Natural killer cell treated with Interleukin-12 subunit alpha and Interleukin-12 subunit beta and Interleukin-15 and Interleukin-18, amount 100 ng/mL, for 72 hours (primary cell): ENCODE data around the gene SULT2B1. TPM values are rescaled to one million over a fixed set of nuclear protein-coding genes. Genes with fewer than 3 reads are reported as not detected.
A peak's percentile ranks its signal among the peaks of the same experiment; 100 is the strongest.

ENCODE experiments used
- ATAC-seq, 2 donors: fragments of 150-1000 bp; cut with Tn5 transposase in 1 of 2; sonication (Bioruptor Pico), chemical (Tn5 transposase) in 1 of 2; 2 replicates each; pipeline ENCODE4 v1.10.0; 2021
- DNase-seq: peaks from one replicate; pipeline ENCODE4 v3.0.0; 2022; ENCODE audit warnings: low spot score
- H3K27ac Mint-ChIP-seq, 2 donors: 1 replicate in 1 of 2; 2 replicates in 1 of 2; pipeline ENCODE4 v1.8.0; 2022; ENCODE audit warnings: mixed read lengths in 2 of 2, mild to moderate bottlenecking in 1 of 2, moderate library complexity in 1 of 2
- H3K27me3 Mint-ChIP-seq, 2 donors: 1 replicate in 1 of 2; 2 replicates in 1 of 2; pipeline ENCODE4 v1.8.0; 2022; ENCODE audit warnings: mixed read lengths in 2 of 2
- H3K36me3 Mint-ChIP-seq: one replicate; pipeline ENCODE4 v1.8.0; 2022; ENCODE audit warnings: mixed read lengths
- H3K4me1 Mint-ChIP-seq, 2 donors: 1 replicate in 1 of 2; 2 replicates in 1 of 2; pipeline ENCODE4 v1.8.0; 2022; ENCODE audit warnings: low read depth in 2 of 2, mixed read lengths in 2 of 2, mild to moderate bottlenecking in 1 of 2
- H3K4me3 Mint-ChIP-seq: one replicate; pipeline ENCODE4 v1.8.0; 2022; ENCODE audit warnings: mixed read lengths
- H3K9me3 Mint-ChIP-seq: 2 replicates; pipeline ENCODE4 v1.8.0; 2022; ENCODE audit warnings: mixed read lengths
- total RNA-seq, 2 donors: library from RNA; stranded (reverse); gene quantifications; one replicate each; pipeline ENCODE4 v1.2.3, GENCODE V29; 2022

The SULT2B1 gene
- total RNA-seq, 2 donors from 2014 or later = not detected

- Mint-ChIP-seq H3K27ac (no peak overlapping the region), H3K4me3 (no peak overlapping the region), H3K27me3 (no peaks in the 10 kb centered on the region), H3K36me3 (no peaks in the 10 kb centered on the region), H3K4me1 (no peaks in the 10 kb centered on the region), H3K9me3 (no peaks in the 10 kb centered on the region)
- DNase-seq (no peak), ATAC-seq (no peak)
These were observed 12.4 kb upstream of the SULT2B1 start for GRCh38 chr19:48539503-48540096.

DNA sequence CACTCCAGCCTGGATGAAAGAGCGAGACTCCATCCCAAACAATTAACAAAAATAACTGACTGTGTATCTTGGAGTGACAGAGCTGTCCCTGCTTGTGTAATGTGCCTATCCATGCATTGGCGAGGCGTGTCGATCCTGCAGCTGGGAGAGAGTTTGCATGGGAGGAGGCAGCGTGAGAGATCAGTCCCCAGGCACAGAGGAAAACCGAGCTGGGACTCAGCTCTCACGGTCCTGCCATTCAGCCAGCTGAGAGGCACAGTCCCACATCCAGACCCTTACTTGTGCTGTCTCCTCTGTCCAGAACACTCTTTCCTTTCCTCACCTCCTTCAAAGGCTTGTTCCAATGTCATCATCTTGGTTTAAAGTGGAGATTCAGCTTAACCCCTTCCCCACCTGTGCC is 11.9 kb upstream of the SULT2B1 start:
- Mint-ChIP-seq H3K27me3 (no peaks in the 10 kb centered on the region), H3K27ac (no peak overlapping the region), H3K36me3 (no peaks in the 10 kb centered on the region), H3K9me3 (no peaks in the 10 kb centered on the region), H3K4me3 (no peak overlapping the region), H3K4me1 (no peaks in the 10 kb centered on the region)
- DNase-seq (no peak), ATAC-seq (no peak)

DNA sequence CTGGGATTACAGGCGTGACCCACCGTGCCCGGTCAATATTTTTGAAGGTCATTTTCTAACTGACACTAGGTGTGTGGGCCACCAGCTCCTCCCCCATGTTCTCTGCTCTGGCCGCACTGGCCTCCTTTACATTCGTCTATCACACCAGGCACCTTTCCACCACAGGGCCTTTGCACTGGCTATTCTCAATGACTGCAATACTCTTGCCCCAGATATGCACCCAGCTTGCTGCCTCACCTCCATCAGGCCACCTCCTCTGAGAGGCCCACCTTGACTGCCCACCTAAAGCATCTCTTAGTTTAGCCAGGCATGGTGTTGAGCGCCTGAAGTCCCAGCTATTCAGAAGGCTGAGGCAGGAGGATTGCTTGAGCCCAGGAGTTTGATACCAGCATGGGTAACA is 10.2 kb upstream of the SULT2B1 start:
- Mint-ChIP-seq H3K27ac (no peak overlapping the region), H3K4me1 (no peaks in the 10 kb centered on the region), H3K27me3 (no peaks in the 10 kb centered on the region), H3K4me3 (no peak overlapping the region), H3K9me3 (no peaks in the 10 kb centered on the region), H3K36me3 (no peaks in the 10 kb centered on the region)
- ATAC-seq (no peak), DNase-seq (no peak)

DNA sequence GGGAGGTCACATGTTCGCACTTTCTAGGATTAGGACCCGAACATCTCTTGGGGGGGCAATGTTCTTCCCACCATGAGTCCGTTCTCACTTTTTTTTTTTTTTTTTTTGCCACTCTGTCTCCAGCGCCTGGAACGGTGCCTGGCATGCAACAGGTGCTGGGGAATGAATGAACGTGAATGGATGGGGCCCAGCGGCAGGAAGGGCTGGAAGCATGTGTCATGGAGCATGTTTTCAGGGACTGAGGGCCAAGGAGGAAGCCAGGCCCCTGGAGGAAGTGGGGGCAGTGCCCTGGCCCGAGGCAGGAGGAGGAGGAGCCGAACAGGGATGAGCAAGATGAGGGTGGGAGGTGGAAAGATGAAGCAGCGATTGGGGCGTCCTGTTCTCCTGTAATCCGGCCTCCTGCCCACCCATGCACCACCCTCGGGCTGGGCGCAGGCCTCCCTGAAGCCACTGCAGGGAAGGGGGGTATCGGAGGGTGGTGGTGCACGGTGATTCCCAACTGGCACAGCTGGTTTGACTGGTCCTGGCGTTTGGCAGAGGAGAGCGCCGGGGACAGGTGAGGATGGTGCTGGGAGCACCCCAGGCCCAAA is 8.8 kb upstream of the SULT2B1 start:
- Mint-ChIP-seq H3K36me3 (no peaks in the 10 kb centered on the region), H3K27me3 (no peaks in the 10 kb centered on the region), H3K4me3 (no peak overlapping the region), H3K27ac (no peak overlapping the region), H3K4me1 (no peaks in the 10 kb centered on the region), H3K9me3 (no peaks in the 10 kb centered on the region)
- ATAC-seq (peak; percentile 24 to 32), DNase-seq (no peak)

- no peak for ATAC-seq
- H3K4me1 Mint-ChIP-seq = no peaks in the 10 kb centered on the region
These were observed 6.9 kb upstream of the SULT2B1 start for GRCh38 chr19:48544856-48545750.

GRCh38 chr19:48547722-48548121 is 4.2 kb upstream of the SULT2B1 start:
- no peaks in the 10 kb centered on the region for H3K36me3 Mint-ChIP-seq

More at GRCh38 chr19:48544856-48545750, 6.9 kb upstream of the SULT2B1 start:
- no peak overlapping the region for H3K4me3 Mint-ChIP-seq
- DNase-seq = no peak
- H3K27ac Mint-ChIP-seq = no peak overlapping the region
- H3K27me3 Mint-ChIP-seq = no peaks in the 10 kb centered on the region
- no peaks in the 10 kb centered on the region for H3K36me3 Mint-ChIP-seq
- no peaks in the 10 kb centered on the region for H3K9me3 Mint-ChIP-seq

GRCh38 chr19:48548253-48548911 is 3.6 kb upstream of the SULT2B1 start:
- no peak for DNase-seq

More at GRCh38 chr19:48547722-48548121, 4.2 kb upstream of the SULT2B1 start:
- H3K9me3 Mint-ChIP-seq = no peaks in the 10 kb centered on the region
- no peaks in the 10 kb centered on the region for H3K4me1 Mint-ChIP-seq
- ATAC-seq (no peak), DNase-seq (no peak)
- no peak overlapping the region for H3K27ac Mint-ChIP-seq
- no peaks in the 10 kb centered on the region for H3K27me3 Mint-ChIP-seq
- H3K4me3 Mint-ChIP-seq = no peak overlapping the region

GRCh38 chr19:48549380-48549779 is 2.6 kb upstream of the SULT2B1 start:
- Mint-ChIP-seq H3K27me3 (no peaks in the 10 kb centered on the region), H3K36me3 (no peaks in the 10 kb centered on the region), H3K27ac (no peak overlapping the region), H3K4me1 (no peaks in the 10 kb centered on the region), H3K4me3 (no peak overlapping the region), H3K9me3 (no peaks in the 10 kb centered on the region)
- ATAC-seq (no peak), DNase-seq (no peak)

More at GRCh38 chr19:48548253-48548911, 3.6 kb upstream of the SULT2B1 start:
- Mint-ChIP-seq H3K4me3 (no peak overlapping the region), H3K27ac (no peak overlapping the region), H3K36me3 (no peaks in the 10 kb centered on the region), H3K27me3 (no peaks in the 10 kb centered on the region), H3K9me3 (no peaks in the 10 kb centered on the region), H3K4me1 (no peaks in the 10 kb centered on the region)
- no peak for ATAC-seq

- no peaks in the 10 kb centered on the region for H3K36me3 Mint-ChIP-seq
- no peaks in the 10 kb centered on the region for H3K4me1 Mint-ChIP-seq
- peak in 1 of 2 donors; percentile 37 for ATAC-seq
- no peak overlapping the region for H3K27ac Mint-ChIP-seq
- no peak for DNase-seq
- H3K27me3 Mint-ChIP-seq = peaks cover 4 to 7% of the 10 kb centered on the region in 2 donors
- no peak overlapping the region for H3K4me3 Mint-ChIP-seq
- no peaks in the 10 kb centered on the region for H3K9me3 Mint-ChIP-seq
These were observed 692 bp downstream of the SULT2B1 start for GRCh38 chr19:48552406-48553322.

DNA sequence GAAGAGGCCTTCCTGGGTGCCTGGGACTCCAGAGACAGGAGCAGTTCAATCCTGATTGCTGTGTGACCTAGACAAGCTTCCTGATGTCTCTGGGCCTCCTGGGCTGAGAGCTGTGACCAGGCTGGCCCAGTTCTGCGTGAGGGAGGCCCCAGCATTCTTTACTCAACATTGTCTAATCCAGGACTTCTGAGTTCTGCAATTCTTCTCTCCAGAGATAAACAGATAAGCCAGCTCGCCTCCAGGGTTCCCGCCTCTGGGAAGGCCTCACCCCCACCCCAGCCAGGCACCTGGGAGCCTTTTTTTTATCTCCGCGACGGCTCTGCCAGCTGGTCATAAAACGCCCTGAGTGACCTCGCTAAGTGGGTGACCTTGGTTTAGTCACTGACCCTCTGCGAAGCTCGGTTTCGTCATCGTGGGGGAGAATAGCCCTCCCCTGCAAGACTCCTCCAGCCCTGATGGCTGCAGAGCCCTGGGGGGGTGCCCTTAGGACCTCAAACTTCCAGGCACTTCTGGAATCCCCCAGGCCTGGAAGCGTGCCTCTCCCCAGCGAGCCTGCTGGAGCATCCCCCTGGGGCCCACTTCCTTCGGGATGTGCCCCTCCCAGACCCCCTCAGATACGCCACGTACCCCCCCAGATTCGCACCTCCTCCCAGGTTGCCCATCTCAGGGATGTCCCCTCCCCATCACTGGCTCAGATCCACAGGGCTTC is 1.9 kb downstream of the SULT2B1 start:
- no peaks in the 10 kb centered on the region for H3K4me1 Mint-ChIP-seq
- ATAC-seq (no peak), DNase-seq (no peak)
- peaks cover 7 to 8% of the 10 kb centered on the region in 2 donors for H3K27me3 Mint-ChIP-seq
- H3K4me3 Mint-ChIP-seq = no peak overlapping the region
- H3K27ac Mint-ChIP-seq = no peak overlapping the region
- H3K36me3 Mint-ChIP-seq = no peaks in the 10 kb centered on the region
- no peaks in the 10 kb centered on the region for H3K9me3 Mint-ChIP-seq

DNA sequence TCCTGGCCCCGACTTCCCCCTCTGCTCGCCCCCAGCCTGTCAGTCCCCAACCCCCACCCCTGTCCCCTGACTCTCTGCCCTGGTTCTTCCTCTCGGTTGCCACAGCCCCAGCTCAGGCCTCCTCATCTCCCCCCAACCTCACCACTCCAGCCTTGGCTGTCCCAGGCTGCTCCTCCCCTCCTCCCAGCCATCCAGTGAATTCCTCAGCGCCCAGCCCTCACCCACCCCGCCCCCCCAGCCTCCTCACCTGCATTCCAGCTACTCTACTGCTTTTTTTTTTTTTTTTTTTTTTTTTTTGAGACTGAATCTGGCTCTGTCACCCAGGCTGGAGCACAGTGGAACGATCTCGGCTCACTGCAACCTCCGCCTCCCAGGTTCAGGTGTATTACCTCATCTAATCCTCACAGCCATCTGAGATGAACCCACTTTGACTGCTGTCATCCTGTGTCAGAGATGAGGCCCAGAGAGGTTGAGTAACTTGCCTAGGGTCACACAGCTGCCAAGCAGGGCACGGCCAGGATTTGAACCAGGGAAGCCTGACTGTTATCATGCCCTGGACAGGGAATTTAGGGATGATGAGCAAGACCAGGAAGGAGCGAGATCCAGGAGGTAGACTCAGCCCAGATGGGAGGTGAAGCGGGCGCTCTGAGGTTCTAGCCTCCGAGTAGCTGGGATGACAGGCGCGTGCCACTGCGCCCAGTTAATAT is 2.6 kb downstream of the SULT2B1 start:
- no peaks in the 10 kb centered on the region for H3K9me3 Mint-ChIP-seq
- ATAC-seq (no peak), DNase-seq (no peak)
- H3K4me3 Mint-ChIP-seq = no peak overlapping the region
- peaks cover 7 to 11% of the 10 kb centered on the region in 2 donors for H3K27me3 Mint-ChIP-seq
- no peaks in the 10 kb centered on the region for H3K4me1 Mint-ChIP-seq
- no peak overlapping the region for H3K27ac Mint-ChIP-seq
- no peaks in the 10 kb centered on the region for H3K36me3 Mint-ChIP-seq

GRCh38 chr19:48556163-48556562 is 4.2 kb downstream of the SULT2B1 start:
- Mint-ChIP-seq H3K4me3 (no peak overlapping the region), H3K4me1 (no peaks in the 10 kb centered on the region), H3K27ac (no peak overlapping the region), H3K9me3 (no peaks in the 10 kb centered on the region), H3K27me3 (peaks cover 7 to 11% of the 10 kb centered on the region in 2 donors), H3K36me3 (no peaks in the 10 kb centered on the region)
- ATAC-seq = no peak
- DNase-seq = no peak
